H1 (cell line): Measurements from ENCODE around the gene CCDC121. TPM values are rescaled to one million over a fixed set of nuclear protein-coding genes. Genes with fewer than 3 reads are reported as not detected.
"Not testable (repeated sequence)": the region's sequence is repeated elsewhere in the genome, so short reads cannot be mapped to it uniquely, and the experiment has no call there.

ENCODE experiments used
- CTCF ChIA-PET: fragments of 300-600 bp; sonication (Branson Sonifier 250); formaldehyde crosslinking; loops from one replicate; lab custom pipeline; 2021; ENCODE audit not compliant: partially characterized antibody; lab: Charles Lee
- POLR2A ChIA-PET: fragments of 300-600 bp; sonication (Branson Sonifier 250); formaldehyde crosslinking; loops from one replicate; lab custom pipeline; 2021; ENCODE audit warnings: inconsistent platforms; ENCODE audit not compliant: partially characterized antibody; lab: Charles Lee
- DNase-seq, 2 experiments: peaks; one replicate each; pipeline versions ENCODE4 v3.0.0 to v3.0.0-alpha.2; 2010 to 2022; ENCODE audit warnings: low spot score in 2 of 2, low read depth in 1 of 2, mixed read lengths in 1 of 2
- FAIRE-seq: peaks from 2 replicates; lab custom pipeline; 2011; peaks lifted over from hg19 to GRCh38; lab: Jason Lieb, UNC
- H2AFZ ChIP-seq: 2 replicates; pipeline ENCODE4 v1.8.1; 2012; ENCODE audit warnings: low read length, inconsistent platforms
- H2AK5ac ChIP-seq: 2 replicates; pipeline ENCODE4 v1.6.1; 2013; ENCODE audit warnings: low read depth, low read length
- H2BK120ac ChIP-seq: replicated peaks from 2 replicates; pipeline ENCODE3; 2013; ENCODE audit warnings: low read depth, low read length, inconsistent platforms
- H2BK12ac ChIP-seq: 2 replicates; pipeline ENCODE4 v1.6.1; 2013; ENCODE audit warnings: low read depth, low read length
- H2BK15ac ChIP-seq: 2 replicates; pipeline ENCODE4 v1.6.1; 2013; ENCODE audit warnings: low read length
- H2BK20ac ChIP-seq: 2 replicates; pipeline ENCODE4 v1.6.1; 2013; ENCODE audit warnings: low read length
- H2BK5ac ChIP-seq: 2 replicates; pipeline ENCODE4 v1.6.1; 2013; ENCODE audit warnings: low read depth, low read length
- H3K14ac ChIP-seq: 2 replicates; pipeline ENCODE4 v1.6.1; 2013; ENCODE audit warnings: inconsistent platforms; ENCODE audit not compliant: insufficient read length
- H3K18ac ChIP-seq: 2 replicates; pipeline ENCODE4 v1.6.1; 2013; ENCODE audit warnings: low read length; ENCODE audit errors: extremely low read depth
- H3K23ac ChIP-seq: 2 replicates; pipeline ENCODE4 v1.6.1; 2013; ENCODE audit warnings: inconsistent platforms; ENCODE audit not compliant: insufficient read length
- H3K23me2 ChIP-seq: 2 replicates; pipeline ENCODE4 v1.6.1; 2013; ENCODE audit warnings: low read depth, low read length
- H3K27ac ChIP-seq: 2 replicates; pipeline ENCODE4 v1.6.1; 2011; ENCODE audit warnings: low read depth, low read length, inconsistent platforms
- H3K27me3 ChIP-seq, 4 experiments: replicated peaks in 1 of 4; 1 replicate in 1 of 4; 2 replicates in 3 of 4; pipeline versions ENCODE4 v1.6.1 to v1.8.1; 2011 to 2013; ENCODE audit warnings: low read length in 3 of 4, mild to moderate bottlenecking in 3 of 4, inconsistent platforms in 2 of 4, mixed read lengths in 2 of 4, moderate library complexity in 1 of 4; ENCODE audit not compliant: control insufficient read depth in 3 of 4, insufficient read depth in 3 of 4; ENCODE audit errors: extremely low read depth in 1 of 4
- H3K36me3 ChIP-seq, 4 experiments: 2 replicates each; pipeline versions ENCODE4 v1.6.1 to v1.8.1; 2011 to 2013; ENCODE audit warnings: mild to moderate bottlenecking in 4 of 4, low read length in 3 of 4, moderate library complexity in 2 of 4, control low read depth in 1 of 4, inconsistent platforms in 1 of 4; ENCODE audit not compliant: insufficient read depth in 4 of 4, control insufficient read depth in 2 of 4
- H3K4ac ChIP-seq: replicated peaks from 2 replicates; pipeline ENCODE3; 2013; ENCODE audit warnings: low read length, low read depth, mixed read lengths, inconsistent platforms; ENCODE audit not compliant: insufficient read length
- H3K4me1 ChIP-seq, 4 experiments: replicated peaks in 1 of 4; 1 replicate in 1 of 4; 2 replicates in 3 of 4; pipeline versions ENCODE4 v1.6.1 to v1.8.1; 2011 to 2013; ENCODE audit warnings: low read length in 3 of 4, inconsistent platforms in 2 of 4, mixed read lengths in 1 of 4; ENCODE audit not compliant: insufficient read depth in 4 of 4, control insufficient read depth in 3 of 4
- H3K4me2 ChIP-seq, 2 experiments: 2 replicates each; pipeline versions ENCODE4 v1.6.1 to v1.8.1; 2011 to 2013; ENCODE audit warnings: low read depth in 2 of 2, low read length in 2 of 2, control low read depth in 1 of 2, inconsistent platforms in 1 of 2, mild to moderate bottlenecking in 1 of 2; ENCODE audit not compliant: insufficient read depth in 1 of 2
- H3K4me3 ChIP-seq, 4 experiments: fragments of 200-600, 300-600 bp in 1 of 4; sonication (generic), shearing (Covaris generic), sonication (Bioruptor Twin) in 1 of 4; 2 replicates each; pipeline versions ENCODE4 v1.5.1 to v1.8.1; 2011 to 2016; ENCODE audit warnings: low read length in 4 of 4, low read depth in 3 of 4, control low read depth in 2 of 4, inconsistent platforms in 2 of 4, mild to moderate bottlenecking in 2 of 4, mixed read lengths in 1 of 4, moderate library complexity in 1 of 4; ENCODE audit not compliant: insufficient read depth in 2 of 4; ENCODE audit errors: extremely low read depth in 1 of 4
- H3K56ac ChIP-seq: replicated peaks from 2 replicates; pipeline ENCODE3; 2013; ENCODE audit warnings: low read depth, mild to moderate bottlenecking, mixed read lengths, low read length, inconsistent platforms; ENCODE audit not compliant: insufficient read length
- H3K79me1 ChIP-seq: 2 replicates; pipeline ENCODE4 v1.6.1; 2013; ENCODE audit warnings: low read depth, low read length, control low read depth
- H3K79me2 ChIP-seq, 2 experiments: 2 replicates each; pipeline versions ENCODE4 v1.6.1 to v1.8.1; 2012 to 2013; ENCODE audit warnings: low read length in 2 of 2, mild to moderate bottlenecking in 2 of 2, inconsistent platforms in 1 of 2; ENCODE audit not compliant: insufficient read depth in 2 of 2, control insufficient read depth in 1 of 2
- H3K9ac ChIP-seq, 4 experiments: replicated peaks in 1 of 4; 1 replicate in 1 of 4; 2 replicates in 3 of 4; pipeline versions ENCODE4 v1.6.1 to v1.8.1; 2011 to 2013; ENCODE audit warnings: low read depth in 3 of 4, low read length in 3 of 4, control low read depth in 2 of 4, mild to moderate bottlenecking in 2 of 4, moderate library complexity in 2 of 4, inconsistent platforms in 1 of 4; ENCODE audit errors: extremely low read depth in 1 of 4
- H3K9me3 ChIP-seq, 2 experiments: 2 replicates each; pipeline versions ENCODE4 v1.6.1 to v1.8.1; 2012 to 2013; ENCODE audit warnings: mild to moderate bottlenecking in 2 of 2, moderate library complexity in 2 of 2, control low read depth in 1 of 2, inconsistent platforms in 1 of 2, low read depth in 1 of 2, low read length in 1 of 2, mixed read lengths in 1 of 2; ENCODE audit not compliant: insufficient read depth in 2 of 2
- H4K20me1 ChIP-seq, 2 experiments: replicated peaks in 1 of 2; 2 replicates each; pipeline versions ENCODE3 to v1.8.1; 2011 to 2013; ENCODE audit warnings: inconsistent platforms in 2 of 2, low read length in 2 of 2, mild to moderate bottlenecking in 1 of 2; ENCODE audit not compliant: insufficient read depth in 2 of 2, control insufficient read depth in 1 of 2
- H4K5ac ChIP-seq: 2 replicates; pipeline ENCODE4 v1.6.1; 2013; ENCODE audit warnings: low read length, low read depth, mixed read lengths, inconsistent platforms; ENCODE audit not compliant: insufficient read length
- H4K8ac ChIP-seq: 2 replicates; pipeline ENCODE4 v1.8.0; 2013; ENCODE audit warnings: mild to moderate bottlenecking, moderate library complexity, low read length, inconsistent platforms; ENCODE audit not compliant: insufficient read depth; ENCODE audit errors: extremely low read depth
- H4K91ac ChIP-seq: replicated peaks from 2 replicates; pipeline ENCODE3; 2013; ENCODE audit warnings: low read length, mixed read lengths, inconsistent platforms; ENCODE audit not compliant: insufficient read length
- WGBS, 2 experiments: shearing (Covaris generic) in 1 of 2; methylation state at CpG; one replicate each; pipeline versions ENCODE4 v1.1.6 to v1.1.7; 2013 to 2015; ENCODE audit warnings: low lambda C conversion rate in 2 of 2, mixed read lengths in 2 of 2, inconsistent platforms in 1 of 2, low coverage in 1 of 2, missing lambda C conversion rate in 1 of 2; ENCODE audit not compliant: insufficient replicate concordance in 2 of 2, insufficient coverage in 1 of 2, insufficient read length in 1 of 2; ENCODE audit errors: extremely low coverage in 1 of 2, missing lambda C conversion rate in 1 of 2; 5-methylcytosine and 5-hydroxymethylcytosine counted together
- polyA plus RNA-seq, 7 experiments: library from polyadenylated mRNA; depleted of rRNA in 3 of 7; stranded (reverse) in 5 of 7; unstranded in 2 of 7; fragments of >200 nt in 5 of 7; fragments of 200-250 nt in 2 of 7; gene quantifications; 1 replicate in 5 of 7; 2 replicates in 1 of 7; 4 replicates in 1 of 7; pipeline versions ENCODE4 v1.2.1 to v1.2.3, GENCODE V29; 2011 to 2013; ENCODE audit warnings: missing spikeins in 2 of 7, mixed read lengths in 2 of 7
- total RNA-seq: library from RNA; stranded (reverse); fragmentation: NEBNext Ultra II Directional; extraction: Animal tissue kit (Norgen Biotek cat#: 25700); gene quantifications from 2 replicates; pipeline ENCODE4 v1.2.1, GENCODE V29; 2021

The CCDC121 gene
- total and polyA plus RNA-seq, 2 of the 8 experiments (the other 6 are each of a cell fraction or from before 2014, with no cell fraction given) = 0.68 to 1.5 TPM

GRCh38 chr2:27626323-27626722 is 2.5 kb downstream of the CCDC121 start:
- not testable (repeated sequence) for H2AFZ ChIP-seq
- POLR2A ChIA-PET = interaction anchor here (1.3 kb wide), 1 partner anchor 16 kb away, joined by 3 read pairs; no protein-coding TSS in a partner anchor

More at GRCh38 chr2:27626323-27626722, 2.5 kb downstream of the CCDC121 start:
- H3K23ac ChIP-seq, H2BK12ac ChIP-seq, FAIRE-seq, H2BK5ac ChIP-seq, H3K4me2 ChIP-seq, H3K18ac ChIP-seq, H2BK20ac ChIP-seq, H3K23me2 ChIP-seq, H4K5ac ChIP-seq, DNase-seq, CTCF ChIA-PET, H3K9me3 ChIP-seq, H2BK120ac ChIP-seq, H4K20me1 ChIP-seq, H3K9ac ChIP-seq, H2AK5ac ChIP-seq, H3K56ac ChIP-seq, H2BK15ac ChIP-seq, H3K79me1 ChIP-seq, H4K8ac ChIP-seq, H3K27me3 ChIP-seq, H3K4ac ChIP-seq, H3K4me3 ChIP-seq, H4K91ac ChIP-seq, H3K14ac ChIP-seq, H3K27ac ChIP-seq, H3K4me1 ChIP-seq: not testable (repeated sequence)
- peaks cover 3 to 31% (median 6%) of the 10 kb centered on the region in 4 experiments; a peak in 7 of 8 replicates for H3K36me3 ChIP-seq
- peaks cover 0 to 12% of the 10 kb centered on the region in 2 experiments; a peak in 2 of 4 replicates for H3K79me2 ChIP-seq
- WGBS, 2 experiments = 81% methylated on average over 1 of the region's 1 CpG; no CpG with 5 or more reads in 1 of the 2 experiments
